SK-N-SH (cell line): ENCODE data around the gene USP10. TPM values are rescaled to one million over a fixed set of nuclear protein-coding genes. Genes with fewer than 3 reads are reported as not detected.

Experiments
- CTCF ChIA-PET: fragments of 300-600, 350-600 bp; formaldehyde crosslinking; extraction: SDS; loops from one replicate; lab custom pipeline; 2021; lab: Yijun Ruan, JAX
- POLR2A ChIA-PET: fragments of 350-600 bp; sonication (Branson Sonifier 250); formaldehyde crosslinking; extraction: SDS; loops from one replicate; lab custom pipeline; 2020; ENCODE audit warnings: antibody characterized with exemption, inconsistent platforms; lab: Yijun Ruan, JAX
- DNase-seq: peaks from one replicate; pipeline ENCODE4 v3.0.0; 2012
- H2AFZ ChIP-seq: fragments of 200-600 bp; sonication (generic); 2 replicates; pipeline ENCODE4 v1.8.1; 2016; ENCODE audit warnings: antibody characterized with exemption, mild to moderate bottlenecking, low read depth
- H3F3A ChIP-seq: fragments of 200-600 bp; sonication (generic); replicated peaks from 2 replicates; pipeline ENCODE3; 2016; ENCODE audit warnings: antibody characterized with exemption, mild to moderate bottlenecking; ENCODE audit not compliant: insufficient read depth
- H3K27ac ChIP-seq, 2 experiments: fragments of 200-500 bp in 1 of 2; fragments of 200-600 bp in 1 of 2; sonication (Bioruptor generic) in 1 of 2; sonication (generic), shearing (Covaris generic) in 1 of 2; 2 replicates each; pipeline versions ENCODE4 v1.5.1 to v1.6.1; 2014 to 2016; ENCODE audit warnings: low read depth in 2 of 2, inconsistent platforms in 1 of 2, low read length in 1 of 2, mild to moderate bottlenecking in 1 of 2, mixed read lengths in 1 of 2
- H3K27me3 ChIP-seq: fragments of 200-600 bp; sonication (generic), shearing (Covaris generic); 2 replicates; pipeline ENCODE4 v1.6.1; 2016; ENCODE audit warnings: mixed run types; ENCODE audit not compliant: insufficient read depth
- H3K36me3 ChIP-seq, 2 experiments: fragments of 200-500 bp in 1 of 2; fragments of 200-600 bp in 1 of 2; sonication (Bioruptor generic) in 1 of 2; sonication (generic) in 1 of 2; replicated peaks in 1 of 2; 2 replicates each; pipeline versions ENCODE3 to v1.5.1; 2014 to 2016; ENCODE audit warnings: low read length in 1 of 2, mild to moderate bottlenecking in 1 of 2; ENCODE audit not compliant: insufficient read depth in 2 of 2, control insufficient read depth in 1 of 2
- H3K4me1 ChIP-seq, 2 experiments: fragments of 200-500 bp in 1 of 2; fragments of 200-600 bp in 1 of 2; sonication (Bioruptor generic) in 1 of 2; sonication (generic), shearing (Covaris generic) in 1 of 2; 2 replicates each; pipeline versions ENCODE4 v1.5.1 to v1.6.1; 2014 to 2016; ENCODE audit warnings: low read depth in 1 of 2, low read length in 1 of 2, mixed run types in 1 of 2; ENCODE audit not compliant: insufficient read depth in 2 of 2, control insufficient read depth in 1 of 2
- H3K4me2 ChIP-seq: fragments of 200-600 bp; sonication (generic), shearing (Covaris generic); 2 replicates; pipeline ENCODE4 v1.6.1; 2017; ENCODE audit warnings: mixed run types
- H3K4me3 ChIP-seq, 2 experiments: fragments of 200-500 bp in 1 of 2; fragments of 200-600 bp in 1 of 2; sonication (Bioruptor generic) in 1 of 2; sonication (generic), shearing (Covaris generic) in 1 of 2; 2 replicates each; pipeline versions ENCODE4 v1.5.1 to v1.8.1; 2014 to 2016; ENCODE audit warnings: low read depth in 2 of 2, inconsistent platforms in 1 of 2, low read length in 1 of 2, mild to moderate bottlenecking in 1 of 2, mixed read lengths in 1 of 2, moderate library complexity in 1 of 2
- H3K79me2 ChIP-seq: fragments of 200-600 bp; sonication (generic); 2 replicates; pipeline ENCODE4 v1.8.1; 2017; ENCODE audit warnings: mild to moderate bottlenecking; ENCODE audit not compliant: insufficient read depth
- H3K9ac ChIP-seq: fragments of 200-600 bp; sonication (generic); 2 replicates; pipeline ENCODE4 v1.6.1; 2017; ENCODE audit warnings: mixed run types
- H3K9me2 ChIP-seq: fragments of 200-600 bp; sonication (generic); 2 replicates; pipeline ENCODE4 v1.6.1; 2017; ENCODE audit warnings: mixed run types
- H3K9me3 ChIP-seq: fragments of 200-600 bp; sonication (generic); 2 replicates; pipeline ENCODE4 v1.6.1; 2017; ENCODE audit warnings: mixed run types, mild to moderate bottlenecking, moderate library complexity
- H4K20me1 ChIP-seq: fragments of 200-600 bp; sonication (generic); 2 replicates; pipeline ENCODE4 v1.6.1; 2017; ENCODE audit warnings: mild to moderate bottlenecking, mixed run types; ENCODE audit not compliant: insufficient read depth
- EZH2phosphoT487 ChIP-seq: fragments of 200-600 bp; sonication (generic); IDR thresholded peaks from 2 replicates; pipeline ENCODE4 v1.6.1; 2017; ENCODE audit warnings: low read depth, mixed run types, mild to moderate bottlenecking, antibody characterized with exemption, moderate library complexity, borderline replicate concordance
- JUND ChIP-seq: IDR thresholded peaks from 2 replicates; pipeline ENCODE4 v1.4.0; 2012
- POLR2AphosphoS5 ChIP-seq: IDR thresholded peaks from 2 replicates; pipeline ENCODE4 v1.6.1; 2012; ENCODE audit warnings: low read depth, low read length
- WGBS: methylation state at CpG from one replicate; pipeline ENCODE4 v1.1.6; 2017; ENCODE audit warnings: low lambda C conversion rate; 5-methylcytosine and 5-hydroxymethylcytosine counted together
- polyA plus RNA-seq, 3 experiments: library from polyadenylated mRNA; depleted of rRNA; stranded (reverse); fragments of >200 nt; gene quantifications; 2 replicates each; pipeline ENCODE4 v1.2.3, GENCODE V29; 2012
- TF ChIP-seq, protein P1 (sequence below): IDR thresholded peaks from 2 replicates; pipeline ENCODE4 v1.6.1; 2012; ENCODE audit warnings: mild to moderate bottlenecking, low read depth, low read length, moderate library complexity
- TF ChIP-seq, protein P2 (sequence below): fragments of 200-600 bp; sonication (generic); IDR thresholded peaks from 2 replicates; pipeline ENCODE4 v1.6.1; 2017; ENCODE audit warnings: antibody characterized with exemption, mild to moderate bottlenecking, moderate library complexity
- TF ChIP-seq, protein P3 (sequence below): IDR thresholded peaks from 2 replicates; pipeline ENCODE4 v1.4.0; 2012; ENCODE audit warnings: low read depth, borderline replicate concordance

USP10 gene
- polyA plus RNA-seq, 1 of the 3 experiments (the other 2 are of a cell fraction): 49.2 TPM

DNA sequence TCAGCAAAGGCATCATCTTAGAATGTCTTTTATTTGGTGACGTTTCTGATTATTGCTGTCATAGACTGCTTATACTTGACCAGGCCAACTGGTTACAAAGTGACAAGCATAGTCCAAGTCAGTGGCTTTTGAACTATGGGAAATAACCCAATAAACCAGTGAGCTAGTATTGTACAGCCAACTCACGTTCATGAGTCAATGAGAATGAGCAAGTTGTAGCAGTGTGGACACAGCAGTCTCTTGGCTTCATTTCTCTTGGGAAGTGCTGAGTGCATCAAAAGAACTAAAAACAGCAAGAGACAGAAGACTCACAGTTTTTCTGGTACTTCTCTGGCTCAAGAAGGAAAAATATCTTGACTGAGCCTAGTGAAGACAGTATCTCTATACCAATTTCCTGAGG lies 83.0 kb downstream of the USP10 start:
- no peak overlapping the region for H3K4me3 ChIP-seq
- DNase-seq: no peak
- peaks cover 3% of the 10 kb centered on the region for H3F3A ChIP-seq
- H3K36me3 ChIP-seq: peaks cover 19 to 23% of the 10 kb centered on the region in 2 experiments
- peaks cover 6 to 24% of the 10 kb centered on the region in 2 experiments; a peak in 3 of 4 replicates for H3K4me1 ChIP-seq
- H4K20me1 ChIP-seq: no peaks in the 10 kb centered on the region
- no peak overlapping the region for H3K4me2 ChIP-seq
- ChIA-PET POLR2A (no interaction called here), CTCF (interaction anchor here (1.0 to 1.2 kb wide), 2 partner anchors 142 to 188 kb away, joined by 3 to 4 read pairs; no protein-coding TSS in a partner anchor)
- H3K9me3 ChIP-seq: no peaks in the 10 kb centered on the region
- H3K9ac ChIP-seq: no peak overlapping the region
- H3K79me2 ChIP-seq: no peaks in the 10 kb centered on the region
- no peak overlapping the region for H3K27ac ChIP-seq
- H3K27me3 ChIP-seq: no peaks in the 10 kb centered on the region
- no peaks in the 10 kb centered on the region for H3K9me2 ChIP-seq
- TF ChIP-seq JUND: no peak
- no peak for TF ChIP-seq EZH2phosphoT487
- TF ChIP-seq, protein P1, sequence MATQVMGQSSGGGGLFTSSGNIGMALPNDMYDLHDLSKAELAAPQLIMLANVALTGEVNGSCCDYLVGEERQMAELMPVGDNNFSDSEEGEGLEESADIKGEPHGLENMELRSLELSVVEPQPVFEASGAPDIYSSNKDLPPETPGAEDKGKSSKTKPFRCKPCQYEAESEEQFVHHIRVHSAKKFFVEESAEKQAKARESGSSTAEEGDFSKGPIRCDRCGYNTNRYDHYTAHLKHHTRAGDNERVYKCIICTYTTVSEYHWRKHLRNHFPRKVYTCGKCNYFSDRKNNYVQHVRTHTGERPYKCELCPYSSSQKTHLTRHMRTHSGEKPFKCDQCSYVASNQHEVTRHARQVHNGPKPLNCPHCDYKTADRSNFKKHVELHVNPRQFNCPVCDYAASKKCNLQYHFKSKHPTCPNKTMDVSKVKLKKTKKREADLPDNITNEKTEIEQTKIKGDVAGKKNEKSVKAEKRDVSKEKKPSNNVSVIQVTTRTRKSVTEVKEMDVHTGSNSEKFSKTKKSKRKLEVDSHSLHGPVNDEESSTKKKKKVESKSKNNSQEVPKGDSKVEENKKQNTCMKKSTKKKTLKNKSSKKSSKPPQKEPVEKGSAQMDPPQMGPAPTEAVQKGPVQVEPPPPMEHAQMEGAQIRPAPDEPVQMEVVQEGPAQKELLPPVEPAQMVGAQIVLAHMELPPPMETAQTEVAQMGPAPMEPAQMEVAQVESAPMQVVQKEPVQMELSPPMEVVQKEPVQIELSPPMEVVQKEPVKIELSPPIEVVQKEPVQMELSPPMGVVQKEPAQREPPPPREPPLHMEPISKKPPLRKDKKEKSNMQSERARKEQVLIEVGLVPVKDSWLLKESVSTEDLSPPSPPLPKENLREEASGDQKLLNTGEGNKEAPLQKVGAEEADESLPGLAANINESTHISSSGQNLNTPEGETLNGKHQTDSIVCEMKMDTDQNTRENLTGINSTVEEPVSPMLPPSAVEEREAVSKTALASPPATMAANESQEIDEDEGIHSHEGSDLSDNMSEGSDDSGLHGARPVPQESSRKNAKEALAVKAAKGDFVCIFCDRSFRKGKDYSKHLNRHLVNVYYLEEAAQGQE: no peak
- TF ChIP-seq POLR2AphosphoS5: no peak
- TF ChIP-seq, protein P2, sequence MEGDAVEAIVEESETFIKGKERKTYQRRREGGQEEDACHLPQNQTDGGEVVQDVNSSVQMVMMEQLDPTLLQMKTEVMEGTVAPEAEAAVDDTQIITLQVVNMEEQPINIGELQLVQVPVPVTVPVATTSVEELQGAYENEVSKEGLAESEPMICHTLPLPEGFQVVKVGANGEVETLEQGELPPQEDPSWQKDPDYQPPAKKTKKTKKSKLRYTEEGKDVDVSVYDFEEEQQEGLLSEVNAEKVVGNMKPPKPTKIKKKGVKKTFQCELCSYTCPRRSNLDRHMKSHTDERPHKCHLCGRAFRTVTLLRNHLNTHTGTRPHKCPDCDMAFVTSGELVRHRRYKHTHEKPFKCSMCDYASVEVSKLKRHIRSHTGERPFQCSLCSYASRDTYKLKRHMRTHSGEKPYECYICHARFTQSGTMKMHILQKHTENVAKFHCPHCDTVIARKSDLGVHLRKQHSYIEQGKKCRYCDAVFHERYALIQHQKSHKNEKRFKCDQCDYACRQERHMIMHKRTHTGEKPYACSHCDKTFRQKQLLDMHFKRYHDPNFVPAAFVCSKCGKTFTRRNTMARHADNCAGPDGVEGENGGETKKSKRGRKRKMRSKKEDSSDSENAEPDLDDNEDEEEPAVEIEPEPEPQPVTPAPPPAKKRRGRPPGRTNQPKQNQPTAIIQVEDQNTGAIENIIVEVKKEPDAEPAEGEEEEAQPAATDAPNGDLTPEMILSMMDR: no peak
- TF ChIP-seq, protein P3, sequence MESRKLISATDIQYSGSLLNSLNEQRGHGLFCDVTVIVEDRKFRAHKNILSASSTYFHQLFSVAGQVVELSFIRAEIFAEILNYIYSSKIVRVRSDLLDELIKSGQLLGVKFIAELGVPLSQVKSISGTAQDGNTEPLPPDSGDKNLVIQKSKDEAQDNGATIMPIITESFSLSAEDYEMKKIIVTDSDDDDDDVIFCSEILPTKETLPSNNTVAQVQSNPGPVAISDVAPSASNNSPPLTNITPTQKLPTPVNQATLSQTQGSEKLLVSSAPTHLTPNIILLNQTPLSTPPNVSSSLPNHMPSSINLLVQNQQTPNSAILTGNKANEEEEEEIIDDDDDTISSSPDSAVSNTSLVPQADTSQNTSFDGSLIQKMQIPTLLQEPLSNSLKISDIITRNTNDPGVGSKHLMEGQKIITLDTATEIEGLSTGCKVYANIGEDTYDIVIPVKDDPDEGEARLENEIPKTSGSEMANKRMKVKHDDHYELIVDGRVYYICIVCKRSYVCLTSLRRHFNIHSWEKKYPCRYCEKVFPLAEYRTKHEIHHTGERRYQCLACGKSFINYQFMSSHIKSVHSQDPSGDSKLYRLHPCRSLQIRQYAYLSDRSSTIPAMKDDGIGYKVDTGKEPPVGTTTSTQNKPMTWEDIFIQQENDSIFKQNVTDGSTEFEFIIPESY: no peak
- WGBS: 95% methylated on average over 2 of the region's 2 CpGs
- no peak overlapping the region for H2AFZ ChIP-seq
